SK-N-SH (cell line): Measurements from ENCODE around the gene KCNK4.

ENCODE experiments used
- CHD2 ChIP-seq: fragments of 150-350 bp; IDR thresholded peaks from 2 replicates; pipeline ENCODE4 v1.6.1; 2018; ENCODE audit warnings: low read length; ENCODE audit not compliant: partially characterized antibody
- POLR2AphosphoS5 ChIP-seq: IDR thresholded peaks from 2 replicates; pipeline ENCODE4 v1.6.1; 2012; ENCODE audit warnings: low read depth, low read length
- RCOR1 ChIP-seq: fragments of 150-350 bp; IDR thresholded peaks from 2 replicates; pipeline ENCODE4 v1.6.1; 2017; ENCODE audit warnings: antibody characterized with exemption, low read length
- RXRA ChIP-seq: IDR thresholded peaks from 2 replicates; pipeline ENCODE4 v1.4.0; 2012; ENCODE audit warnings: low read depth, mild to moderate bottlenecking, borderline replicate concordance
- TF ChIP-seq, protein P1 (sequence below): fragments of 200-600 bp; sonication (generic); IDR thresholded peaks from 2 replicates; pipeline ENCODE4 v1.6.1; 2017; ENCODE audit warnings: antibody characterized with exemption, mild to moderate bottlenecking, moderate library complexity
- TF ChIP-seq, protein P2 (sequence below): IDR thresholded peaks from 2 replicates; pipeline ENCODE4 v1.4.0; 2012; ENCODE audit warnings: low read depth, borderline replicate concordance
- TF ChIP-seq, protein P3 (sequence below): fragments of 150-350 bp; IDR thresholded peaks from 2 replicates; pipeline ENCODE4 v1.6.1; 2017; ENCODE audit warnings: antibody characterized with exemption, low read length, low read depth, borderline replicate concordance

DNA sequence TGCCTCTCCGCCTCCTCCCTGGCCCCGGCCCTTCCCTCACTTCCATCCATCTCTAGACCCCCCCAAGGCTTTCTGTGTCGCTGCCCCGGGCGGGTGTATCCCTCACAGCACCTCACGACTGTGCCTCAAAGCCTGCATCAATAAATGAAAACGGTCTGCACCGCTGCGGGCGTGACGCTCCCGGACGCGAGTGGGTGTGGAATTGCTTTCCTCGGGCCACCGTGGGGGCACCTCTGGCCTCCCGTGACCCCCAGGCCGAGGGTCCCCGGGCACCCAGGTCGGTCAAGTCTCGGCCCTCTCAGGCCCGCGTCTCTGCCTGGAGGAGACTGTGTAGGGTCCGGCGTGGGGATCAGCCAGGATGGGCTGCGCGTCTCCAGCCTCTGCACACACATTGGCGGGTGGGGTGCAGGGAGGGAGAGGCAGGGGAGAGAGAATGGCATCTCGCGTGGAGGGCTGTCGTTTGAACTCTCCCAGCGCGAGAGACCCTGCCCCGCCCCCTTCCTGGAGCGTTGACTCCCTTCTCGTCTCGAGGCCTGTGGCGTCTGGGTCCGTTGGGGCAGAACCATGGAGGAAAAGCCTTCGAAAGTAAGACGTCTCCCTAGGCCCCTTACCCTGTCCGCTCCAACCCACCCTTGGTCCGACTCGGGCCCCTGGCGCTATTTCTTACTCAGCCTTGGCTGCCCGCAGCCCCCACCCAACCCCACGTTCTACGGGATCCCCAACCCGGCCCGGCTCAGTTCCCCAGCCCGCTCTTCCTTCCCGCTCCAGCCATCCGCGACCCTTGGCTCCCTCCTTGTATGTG is 8.9 kb downstream of the KCNK4 start, which contains the start of gene CATSPERZ:
- TF ChIP-seq, protein P1, sequence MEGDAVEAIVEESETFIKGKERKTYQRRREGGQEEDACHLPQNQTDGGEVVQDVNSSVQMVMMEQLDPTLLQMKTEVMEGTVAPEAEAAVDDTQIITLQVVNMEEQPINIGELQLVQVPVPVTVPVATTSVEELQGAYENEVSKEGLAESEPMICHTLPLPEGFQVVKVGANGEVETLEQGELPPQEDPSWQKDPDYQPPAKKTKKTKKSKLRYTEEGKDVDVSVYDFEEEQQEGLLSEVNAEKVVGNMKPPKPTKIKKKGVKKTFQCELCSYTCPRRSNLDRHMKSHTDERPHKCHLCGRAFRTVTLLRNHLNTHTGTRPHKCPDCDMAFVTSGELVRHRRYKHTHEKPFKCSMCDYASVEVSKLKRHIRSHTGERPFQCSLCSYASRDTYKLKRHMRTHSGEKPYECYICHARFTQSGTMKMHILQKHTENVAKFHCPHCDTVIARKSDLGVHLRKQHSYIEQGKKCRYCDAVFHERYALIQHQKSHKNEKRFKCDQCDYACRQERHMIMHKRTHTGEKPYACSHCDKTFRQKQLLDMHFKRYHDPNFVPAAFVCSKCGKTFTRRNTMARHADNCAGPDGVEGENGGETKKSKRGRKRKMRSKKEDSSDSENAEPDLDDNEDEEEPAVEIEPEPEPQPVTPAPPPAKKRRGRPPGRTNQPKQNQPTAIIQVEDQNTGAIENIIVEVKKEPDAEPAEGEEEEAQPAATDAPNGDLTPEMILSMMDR, result no peak
- TF ChIP-seq, protein P2, sequence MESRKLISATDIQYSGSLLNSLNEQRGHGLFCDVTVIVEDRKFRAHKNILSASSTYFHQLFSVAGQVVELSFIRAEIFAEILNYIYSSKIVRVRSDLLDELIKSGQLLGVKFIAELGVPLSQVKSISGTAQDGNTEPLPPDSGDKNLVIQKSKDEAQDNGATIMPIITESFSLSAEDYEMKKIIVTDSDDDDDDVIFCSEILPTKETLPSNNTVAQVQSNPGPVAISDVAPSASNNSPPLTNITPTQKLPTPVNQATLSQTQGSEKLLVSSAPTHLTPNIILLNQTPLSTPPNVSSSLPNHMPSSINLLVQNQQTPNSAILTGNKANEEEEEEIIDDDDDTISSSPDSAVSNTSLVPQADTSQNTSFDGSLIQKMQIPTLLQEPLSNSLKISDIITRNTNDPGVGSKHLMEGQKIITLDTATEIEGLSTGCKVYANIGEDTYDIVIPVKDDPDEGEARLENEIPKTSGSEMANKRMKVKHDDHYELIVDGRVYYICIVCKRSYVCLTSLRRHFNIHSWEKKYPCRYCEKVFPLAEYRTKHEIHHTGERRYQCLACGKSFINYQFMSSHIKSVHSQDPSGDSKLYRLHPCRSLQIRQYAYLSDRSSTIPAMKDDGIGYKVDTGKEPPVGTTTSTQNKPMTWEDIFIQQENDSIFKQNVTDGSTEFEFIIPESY, result no peak
- no peak for TF ChIP-seq POLR2AphosphoS5
- TF ChIP-seq, protein P3, sequence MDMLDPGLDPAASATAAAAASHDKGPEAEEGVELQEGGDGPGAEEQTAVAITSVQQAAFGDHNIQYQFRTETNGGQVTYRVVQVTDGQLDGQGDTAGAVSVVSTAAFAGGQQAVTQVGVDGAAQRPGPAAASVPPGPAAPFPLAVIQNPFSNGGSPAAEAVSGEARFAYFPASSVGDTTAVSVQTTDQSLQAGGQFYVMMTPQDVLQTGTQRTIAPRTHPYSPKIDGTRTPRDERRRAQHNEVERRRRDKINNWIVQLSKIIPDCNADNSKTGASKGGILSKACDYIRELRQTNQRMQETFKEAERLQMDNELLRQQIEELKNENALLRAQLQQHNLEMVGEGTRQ, result no peak
- TF ChIP-seq CHD2, result no peak
- TF ChIP-seq RCOR1, result no peak
- TF ChIP-seq RXRA, result no peak
